K562 (cell line): Measurements from ENCODE around the gene CLEC1A. TPM values are rescaled to one million over a fixed set of nuclear protein-coding genes. Genes with fewer than 3 reads are reported as not detected.

Source experiments
- ATAC-seq: fragments of 200-7000 bp; cut with Tn5 transposase; 3 replicates; pipeline ENCODE4 v1.9.1; 2020; ENCODE audit warnings: moderate library complexity
- BruUV-seq: library from RNA; stranded (reverse); fragments of 400-500 nt; replicated peaks from 2 replicates; lab custom pipeline; 2021; lab: Mats Ljungman, UMichigan
- CTCF ChIA-PET: fragments of 300-600 bp; formaldehyde crosslinking; extraction: SDS; loops from one replicate; lab custom pipeline; 2021; ENCODE audit warnings: low intra/inter-chr PET ratio; lab: Yijun Ruan, JAX
- POLR2A ChIA-PET: fragments of 300-600, 350-650 bp; sonication (Branson Sonifier 250); formaldehyde crosslinking; extraction: SDS; loops from one replicate; lab custom pipeline; 2021; ENCODE audit warnings: antibody characterized with exemption, inconsistent platforms; lab: Yijun Ruan, JAX
- DNase-seq, 4 experiments: peaks; one replicate each; pipeline versions ENCODE4 v3.0.0 to v3.0.0-alpha.2; 2011 to 2018; ENCODE audit warnings: low spot score in 3 of 4, mixed read lengths in 3 of 4; ENCODE audit errors: extremely low read depth in 1 of 4
- FAIRE-seq: peaks from 2 replicates; lab custom pipeline; 2011; peaks lifted over from hg19 to GRCh38; lab: Jason Lieb, UNC
- H2AFZ ChIP-seq: 2 replicates; pipeline ENCODE4 v1.6.0; 2011; ENCODE audit warnings: low read depth, low read length, control low read depth, inconsistent platforms
- H3K27ac ChIP-seq: fragments of 200-600 bp; 3 replicates; pipeline ENCODE4 v1.8.0; 2011; ENCODE audit warnings: low read depth, mild to moderate bottlenecking, control low read depth, inconsistent platforms, low read length, moderate library complexity, mixed read lengths; ENCODE audit errors: extremely low read depth
- H3K27me3 ChIP-seq, 2 experiments: fragments of 300-600 bp in 1 of 2; 2 replicates in 1 of 2; 3 replicates in 1 of 2; pipeline versions ENCODE4 v1.6.0 to v1.8.0; 2011; ENCODE audit warnings: inconsistent platforms in 2 of 2, low read length in 2 of 2, mild to moderate bottlenecking in 1 of 2, mixed read lengths in 1 of 2, moderate library complexity in 1 of 2; ENCODE audit not compliant: control insufficient read depth in 2 of 2, insufficient read depth in 2 of 2
- H3K36me3 ChIP-seq: fragments of 300-600 bp; 3 replicates; pipeline ENCODE4 v1.8.0; 2011; ENCODE audit warnings: mild to moderate bottlenecking, low read length, inconsistent platforms; ENCODE audit not compliant: control insufficient read depth, insufficient read depth
- H3K4me1 ChIP-seq, 2 experiments: fragments of 200-600 bp in 1 of 2; replicated peaks in 1 of 2; 2 replicates in 1 of 2; 3 replicates in 1 of 2; pipeline versions ENCODE4 v1.5.1 to v1.8.0; 2011; ENCODE audit warnings: inconsistent platforms in 2 of 2, low read length in 2 of 2, mild to moderate bottlenecking in 1 of 2, mixed read lengths in 1 of 2, moderate library complexity in 1 of 2; ENCODE audit not compliant: control insufficient read depth in 2 of 2, insufficient read depth in 2 of 2
- H3K4me2 ChIP-seq: 2 replicates; pipeline ENCODE4 v1.6.1; 2011; ENCODE audit warnings: low read length, control low read depth, inconsistent platforms, mixed read lengths; ENCODE audit not compliant: insufficient read depth
- H3K4me3 ChIP-seq: fragments of 200-600 bp; sonication (generic), shearing (Covaris generic); 2 replicates; pipeline ENCODE4 v1.5.1; 2016; ENCODE audit warnings: control low read depth, inconsistent platforms
- H3K79me2 ChIP-seq: fragments of 200-600 bp; 3 replicates; pipeline ENCODE4 v1.8.0; 2011; ENCODE audit warnings: low read length, inconsistent platforms; ENCODE audit not compliant: control insufficient read depth, insufficient read depth
- H3K9ac ChIP-seq, 2 experiments: 2 replicates each; pipeline versions ENCODE4 v1.6.0 to v1.6.1; 2011; ENCODE audit warnings: low read depth in 2 of 2, low read length in 2 of 2, control low read depth in 1 of 2, inconsistent platforms in 1 of 2, mild to moderate bottlenecking in 1 of 2, mixed read lengths in 1 of 2; ENCODE audit not compliant: insufficient read depth in 1 of 2
- H3K9me1 ChIP-seq: one replicate; pipeline ENCODE4 v1.6.0; 2011; ENCODE audit warnings: inconsistent platforms, mild to moderate bottlenecking, low read length, moderate library complexity; ENCODE audit not compliant: control insufficient read depth, insufficient read depth
- H3K9me3 ChIP-seq: replicated peaks from 2 replicates; pipeline ENCODE4 v1.5.1; 2011; ENCODE audit warnings: low read depth, low read length, inconsistent platforms; ENCODE audit not compliant: control insufficient read depth, insufficient read depth
- H4K20me1 ChIP-seq: replicated peaks from 2 replicates; pipeline ENCODE4 v1.6.1; 2011; ENCODE audit warnings: low read length, inconsistent platforms, mixed read lengths; ENCODE audit not compliant: control insufficient read depth, insufficient read depth
- C11orf30 ChIP-seq: fragments of 450-650 bp; IDR thresholded peaks from 2 replicates; pipeline ENCODE4 v1.6.1; 2016; ENCODE audit warnings: low read depth, mild to moderate bottlenecking
- CEBPG ChIP-seq, 3 experiments: fragments of 200-800 bp in 1 of 3; sonication (Bioruptor generic) in 1 of 3; sonication (generic) in 1 of 3; formaldehyde crosslinking in 1 of 3; IDR thresholded peaks in 2 of 3; conservative IDR thresholded peaks in 1 of 3; 2 replicates each; pipeline versions ENCODE4 v1.6.1 to v1.8.0; 2016 to 2022; ENCODE audit warnings: missing compliant biosample characterization in 2 of 3, missing genetic modification characterization in 2 of 3, mild to moderate bottlenecking in 1 of 3, missing genetic modification reagents in 1 of 3
- FOXJ2 ChIP-seq: fragments of 200-800 bp; sonication (Bioruptor generic); IDR thresholded peaks from 2 replicates; pipeline ENCODE4 v1.6.1; 2016; ENCODE audit warnings: missing genetic modification characterization, missing compliant biosample characterization
- GATA2 ChIP-seq: sonication (generic); formaldehyde crosslinking; IDR thresholded peaks from 2 replicates; pipeline ENCODE4 v1.4.0; 2020; ENCODE audit warnings: mild to moderate bottlenecking, missing genetic modification reagents
- HIVEP1 ChIP-seq: fragments of 250-450 bp; sonication (Bioruptor Pico); IDR thresholded peaks from 2 replicates; pipeline ENCODE4 v1.4.0; 2020; ENCODE audit warnings: mild to moderate bottlenecking
- NFE2 ChIP-seq: IDR thresholded peaks from 2 replicates; pipeline ENCODE4 v1.6.1; 2014; ENCODE audit warnings: antibody characterized with exemption, low read depth
- PYGO2 ChIP-seq: fragments of 450-650 bp; IDR thresholded peaks from 2 replicates; pipeline ENCODE4 v1.6.1; 2016; ENCODE audit warnings: mild to moderate bottlenecking, missing genetic modification characterization, moderate library complexity, missing compliant biosample characterization
- ZFP30 ChIP-seq: fragments of 250-450 bp; sonication (Bioruptor Pico); IDR thresholded peaks from 2 replicates; pipeline ENCODE4 v1.8.0; 2022; ENCODE audit warnings: moderate library complexity, mild to moderate bottlenecking, inconsistent platforms, borderline replicate concordance
- ZNF174 ChIP-seq: fragments of 250-450 bp; sonication (Bioruptor Pico); IDR thresholded peaks from 2 replicates; pipeline ENCODE4 v1.4.0; 2020; ENCODE audit warnings: mild to moderate bottlenecking
- ZNF354B ChIP-seq: fragments of 250-450 bp; sonication (Bioruptor Pico); IDR thresholded peaks from 2 replicates; pipeline ENCODE4 v1.4.0; 2020
- ZNF57 ChIP-seq: fragments of 450-650 bp; formaldehyde crosslinking; IDR thresholded peaks from 2 replicates; pipeline ENCODE4 v1.4.0; 2020; ENCODE audit warnings: mild to moderate bottlenecking, moderate library complexity
- WGBS: fragments of 100-300 bp; shearing (Covaris generic); methylation state at CpG from one replicate; pipeline ENCODE4 v1.1.6; 2016; ENCODE audit warnings: low coverage, mixed read lengths; ENCODE audit not compliant: insufficient coverage; ENCODE audit errors: missing lambda C conversion rate; 5-methylcytosine and 5-hydroxymethylcytosine counted together
- in situ Hi-C: fragments of 300-500 bp; cut with MboI; formaldehyde crosslinking; loops from 4 replicates; pipeline ENCODE4 v1.15.0; 2018; ENCODE audit warnings: inconsistent platforms, mixed read lengths
- intact Hi-C: fragments of 100-400 bp; cut with micrococcal nuclease; formaldehyde crosslinking; loops from 2 replicates; pipeline ENCODE4 v1.14.2; 2022
- polyA plus RNA-seq, 8 experiments: library from polyadenylated mRNA; depleted of rRNA in 4 of 8; stranded (reverse) in 5 of 8; unstranded in 3 of 8; fragments of >200 nt; fragmentation: Nextera tagmentation in 2 of 8; fragmentation: Illumina TruSeq in 1 of 8; extraction: Ambion mirVana in 2 of 8; extraction: Trizol in 1 of 8; gene quantifications; 2 replicates each; pipeline versions ENCODE4 v1.2.1 to v1.2.3, GENCODE V29; 2011 to 2014; ENCODE audit warnings: inconsistent platforms in 1 of 8, missing spikeins in 1 of 8
- total RNA-seq, 7 experiments: library from RNA; depleted of rRNA in 6 of 7; stranded (reverse); fragments of >200 nt in 6 of 7; fragmentation: Illumina TruSeq in 2 of 7; extraction: Trizol in 2 of 7; gene quantifications; 2 replicates each; pipeline versions ENCODE4 v1.2.1 to v1.2.3, GENCODE V29; 2011 to 2021; ENCODE audit warnings: low replicate concordance in 1 of 7
- TF ChIP-seq, protein P1 (sequence below): fragments of 450-650 bp; conservative IDR thresholded peaks from 2 replicates; pipeline ENCODE4 v1.6.1; 2016; ENCODE audit warnings: missing genetic modification characterization, low read depth, mild to moderate bottlenecking, control low read depth, missing compliant biosample characterization
- TF ChIP-seq, protein P2 (sequence below): fragments of 250-450 bp; sonication (Bioruptor Pico); IDR thresholded peaks from 2 replicates; pipeline ENCODE4 v1.5.0; 2020; ENCODE audit warnings: mild to moderate bottlenecking, borderline replicate concordance
- TF ChIP-seq, protein P3 (sequence below), 2 experiments: fragments of 450-650 bp; conservative IDR thresholded peaks; 2 replicates each; pipeline ENCODE4 v1.6.1; 2017; ENCODE audit warnings: mild to moderate bottlenecking in 2 of 2, moderate library complexity in 2 of 2
- TF ChIP-seq, protein P4 (sequence below): IDR thresholded peaks from 2 replicates; pipeline ENCODE4 v1.6.1; 2014; ENCODE audit warnings: antibody characterized with exemption
- TF ChIP-seq, protein P5 (sequence below): sonication (generic); formaldehyde crosslinking; IDR thresholded peaks from 2 replicates; pipeline ENCODE4 v1.9.0; 2022; ENCODE audit warnings: mild to moderate bottlenecking, missing genetic modification reagents

CLEC1A gene
- total and polyA plus RNA-seq, 9 of the 15 experiments (the other 6 are each of a cell fraction or from before 2014, with no cell fraction given), result 0.04 TPM; not detected in 8

DNA sequence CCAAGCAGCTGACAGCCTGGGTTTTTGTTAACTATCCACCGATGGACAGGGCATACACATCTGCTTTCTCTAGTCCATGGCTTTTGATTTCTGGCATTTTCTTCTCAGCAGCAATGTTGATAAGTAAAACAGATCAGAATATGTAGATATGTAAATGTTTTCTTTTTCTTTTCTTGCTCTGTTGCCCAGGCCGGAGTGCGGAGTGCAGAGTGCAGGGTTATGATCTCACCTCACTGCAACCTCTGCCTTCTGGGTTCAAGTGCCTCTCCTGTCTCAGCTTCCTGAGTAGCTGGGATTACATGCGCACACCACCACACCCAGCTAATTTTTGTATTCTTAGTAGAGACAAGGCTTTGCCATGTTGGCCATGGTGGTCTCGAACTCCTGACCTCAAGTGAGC is 40.4 kb downstream of the CLEC1A start:
- H3K4me2 ChIP-seq, result no peak overlapping the region
- no peak overlapping the region for H2AFZ ChIP-seq
- no peaks in the 10 kb centered on the region for H4K20me1 ChIP-seq
- FAIRE-seq (no peak), ATAC-seq (no peak), DNase-seq (no peak)
- H3K9ac ChIP-seq, result no peak overlapping the region
- H3K9me1 ChIP-seq, result no peaks in the 10 kb centered on the region
- no peaks in the 10 kb centered on the region for H3K4me1 ChIP-seq
- no TSS peak for BruUV-seq
- no peak overlapping the region for H3K4me3 ChIP-seq
- intact Hi-C loops (no loop called here), in situ Hi-C loops (no loop called here)
- no peaks in the 10 kb centered on the region for H3K79me2 ChIP-seq
- no peak overlapping the region for H3K27ac ChIP-seq
- CTCF ChIA-PET, result no interaction called here
- POLR2A ChIA-PET, result no interaction called here
- H3K9me3 ChIP-seq, result no peaks in the 10 kb centered on the region
- no peaks in the 10 kb centered on the region for H3K27me3 ChIP-seq
- WGBS, result 17% methylated on average over 4 of the region's 5 CpGs
- H3K36me3 ChIP-seq, result no peaks in the 10 kb centered on the region
- TF ChIP-seq C11orf30, result no peak
- TF ChIP-seq FOXJ2 (tag), result no peak
- TF ChIP-seq, protein P1, sequence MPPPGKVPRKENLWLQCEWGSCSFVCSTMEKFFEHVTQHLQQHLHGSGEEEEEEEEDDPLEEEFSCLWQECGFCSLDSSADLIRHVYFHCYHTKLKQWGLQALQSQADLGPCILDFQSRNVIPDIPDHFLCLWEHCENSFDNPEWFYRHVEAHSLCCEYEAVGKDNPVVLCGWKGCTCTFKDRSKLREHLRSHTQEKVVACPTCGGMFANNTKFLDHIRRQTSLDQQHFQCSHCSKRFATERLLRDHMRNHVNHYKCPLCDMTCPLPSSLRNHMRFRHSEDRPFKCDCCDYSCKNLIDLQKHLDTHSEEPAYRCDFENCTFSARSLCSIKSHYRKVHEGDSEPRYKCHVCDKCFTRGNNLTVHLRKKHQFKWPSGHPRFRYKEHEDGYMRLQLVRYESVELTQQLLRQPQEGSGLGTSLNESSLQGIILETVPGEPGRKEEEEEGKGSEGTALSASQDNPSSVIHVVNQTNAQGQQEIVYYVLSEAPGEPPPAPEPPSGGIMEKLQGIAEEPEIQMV, result no peak
- TF ChIP-seq, protein P2, sequence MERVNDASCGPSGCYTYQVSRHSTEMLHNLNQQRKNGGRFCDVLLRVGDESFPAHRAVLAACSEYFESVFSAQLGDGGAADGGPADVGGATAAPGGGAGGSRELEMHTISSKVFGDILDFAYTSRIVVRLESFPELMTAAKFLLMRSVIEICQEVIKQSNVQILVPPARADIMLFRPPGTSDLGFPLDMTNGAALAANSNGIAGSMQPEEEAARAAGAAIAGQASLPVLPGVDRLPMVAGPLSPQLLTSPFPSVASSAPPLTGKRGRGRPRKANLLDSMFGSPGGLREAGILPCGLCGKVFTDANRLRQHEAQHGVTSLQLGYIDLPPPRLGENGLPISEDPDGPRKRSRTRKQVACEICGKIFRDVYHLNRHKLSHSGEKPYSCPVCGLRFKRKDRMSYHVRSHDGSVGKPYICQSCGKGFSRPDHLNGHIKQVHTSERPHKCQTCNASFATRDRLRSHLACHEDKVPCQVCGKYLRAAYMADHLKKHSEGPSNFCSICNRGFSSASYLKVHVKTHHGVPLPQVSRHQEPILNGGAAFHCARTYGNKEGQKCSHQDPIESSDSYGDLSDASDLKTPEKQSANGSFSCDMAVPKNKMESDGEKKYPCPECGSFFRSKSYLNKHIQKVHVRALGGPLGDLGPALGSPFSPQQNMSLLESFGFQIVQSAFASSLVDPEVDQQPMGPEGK (CRISPR knock-in tag), result no peak
- TF ChIP-seq, protein P3, sequence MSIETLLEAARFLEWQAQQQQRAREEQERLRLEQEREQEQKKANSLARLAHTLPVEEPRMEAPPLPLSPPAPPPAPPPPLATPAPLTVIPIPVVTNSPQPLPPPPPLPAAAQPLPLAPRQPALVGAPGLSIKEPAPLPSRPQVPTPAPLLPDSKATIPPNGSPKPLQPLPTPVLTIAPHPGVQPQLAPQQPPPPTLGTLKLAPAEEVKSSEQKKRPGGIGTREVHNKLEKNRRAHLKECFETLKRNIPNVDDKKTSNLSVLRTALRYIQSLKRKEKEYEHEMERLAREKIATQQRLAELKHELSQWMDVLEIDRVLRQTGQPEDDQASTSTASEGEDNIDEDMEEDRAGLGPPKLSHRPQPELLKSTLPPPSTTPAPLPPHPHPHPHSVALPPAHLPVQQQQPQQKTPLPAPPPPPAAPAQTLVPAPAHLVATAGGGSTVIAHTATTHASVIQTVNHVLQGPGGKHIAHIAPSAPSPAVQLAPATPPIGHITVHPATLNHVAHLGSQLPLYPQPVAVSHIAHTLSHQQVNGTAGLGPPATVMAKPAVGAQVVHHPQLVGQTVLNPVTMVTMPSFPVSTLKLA (conservative IDR thresholded peaks at IDR 0.05), result no peak
- TF ChIP-seq HIVEP1 (CRISPR knock-in tag), result no peak
- TF ChIP-seq, protein P4, sequence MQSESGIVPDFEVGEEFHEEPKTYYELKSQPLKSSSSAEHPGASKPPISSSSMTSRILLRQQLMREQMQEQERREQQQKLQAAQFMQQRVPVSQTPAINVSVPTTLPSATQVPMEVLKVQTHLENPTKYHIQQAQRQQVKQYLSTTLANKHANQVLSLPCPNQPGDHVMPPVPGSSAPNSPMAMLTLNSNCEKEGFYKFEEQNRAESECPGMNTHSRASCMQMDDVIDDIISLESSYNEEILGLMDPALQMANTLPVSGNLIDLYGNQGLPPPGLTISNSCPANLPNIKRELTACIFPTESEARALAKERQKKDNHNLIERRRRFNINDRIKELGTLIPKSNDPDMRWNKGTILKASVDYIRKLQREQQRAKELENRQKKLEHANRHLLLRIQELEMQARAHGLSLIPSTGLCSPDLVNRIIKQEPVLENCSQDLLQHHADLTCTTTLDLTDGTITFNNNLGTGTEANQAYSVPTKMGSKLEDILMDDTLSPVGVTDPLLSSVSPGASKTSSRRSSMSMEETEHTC, result no peak
- no peak for TF ChIP-seq GATA2 (CRISPR knock-in tag)
- TF ChIP-seq ZFP30 (CRISPR knock-in tag), result no peak
- TF ChIP-seq CEBPG (CRISPR knock-in tag; IDR thresholded peaks at IDR 0.05), result no peak
- TF ChIP-seq CEBPG (tag; conservative IDR thresholded peaks at IDR 0.05 in 1 of 2, IDR thresholded peaks at IDR 0.05 in 1 of 2), result no peak
- no peak for TF ChIP-seq ZNF354B (CRISPR knock-in tag)
- no peak for TF ChIP-seq ZNF174 (CRISPR knock-in tag)
- TF ChIP-seq, protein P5, sequence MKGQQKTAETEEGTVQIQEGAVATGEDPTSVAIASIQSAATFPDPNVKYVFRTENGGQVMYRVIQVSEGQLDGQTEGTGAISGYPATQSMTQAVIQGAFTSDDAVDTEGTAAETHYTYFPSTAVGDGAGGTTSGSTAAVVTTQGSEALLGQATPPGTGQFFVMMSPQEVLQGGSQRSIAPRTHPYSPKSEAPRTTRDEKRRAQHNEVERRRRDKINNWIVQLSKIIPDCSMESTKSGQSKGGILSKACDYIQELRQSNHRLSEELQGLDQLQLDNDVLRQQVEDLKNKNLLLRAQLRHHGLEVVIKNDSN (CRISPR knock-in tag), result no peak
- no peak for TF ChIP-seq ZNF57 (CRISPR knock-in tag)
- no peak for TF ChIP-seq PYGO2 (tag)
- no peak for TF ChIP-seq NFE2
